Memory B cell (primary cell): Measurements from ENCODE around the gene AKR1B1.
"Not testable (repeated sequence)": the region's sequence is repeated elsewhere in the genome, so short reads cannot be mapped to it uniquely, and the experiment has no call there.

Source experiments
- ATAC-seq: fragments of 150-1000 bp; cut with Tn5 transposase; 2 replicates; pipeline ENCODE4 v1.10.0; 2021; ENCODE audit warnings: low read depth, mild to moderate bottlenecking, moderate library complexity
- DNase-seq, 2 donors: peaks; one replicate each; pipeline ENCODE4 v3.0.0; 2022; ENCODE audit warnings: low spot score in 2 of 2
- H3K27ac Mint-ChIP-seq: one replicate; pipeline ENCODE4 v1.8.0; 2022; ENCODE audit warnings: mild to moderate bottlenecking, moderate library complexity, mixed read lengths
- H3K27me3 Mint-ChIP-seq: one replicate; pipeline ENCODE4 v1.8.0; 2022; ENCODE audit warnings: mixed read lengths
- H3K36me3 Mint-ChIP-seq: one replicate; pipeline ENCODE4 v1.8.0; 2022; ENCODE audit warnings: mild to moderate bottlenecking, mixed read lengths
- H3K4me1 Mint-ChIP-seq: one replicate; pipeline ENCODE4 v1.8.0; 2022; ENCODE audit warnings: mixed read lengths
- H3K4me3 Mint-ChIP-seq: one replicate; pipeline ENCODE4 v1.8.0; 2022; ENCODE audit warnings: mild to moderate bottlenecking, moderate library complexity, mixed read lengths
- H3K9me3 Mint-ChIP-seq: one replicate; pipeline ENCODE4 v1.8.0; 2022; ENCODE audit warnings: mixed read lengths

The AKR1B1 gene

GRCh38 chr7:134458806-134459698 lies at the start of gene AKR1B1:
AKR1B1 (minus strand) TSS chr7:134459100; CDS start chr7:134459062, 38 bp downstream.
- H3K9me3 Mint-ChIP-seq, result peaks cover 1% of the 10 kb centered on the region
- H3K36me3 Mint-ChIP-seq, result peaks cover 2% of the 10 kb centered on the region
- no peaks in the 10 kb centered on the region for H3K27me3 Mint-ChIP-seq
- peaks cover 29% of the 10 kb centered on the region for H3K4me1 Mint-ChIP-seq
- peak within 1 kb of the TSS; percentile 92 for H3K4me3 Mint-ChIP-seq
- ATAC-seq (peak; percentile 90), DNase-seq (peak; percentile 84)
- peak within 1 kb of the TSS; percentile 82 for H3K27ac Mint-ChIP-seq

- peaks cover 2% of the 10 kb centered on the region for H3K27me3 Mint-ChIP-seq
- DNase-seq, result no peak
- no peak overlapping the region for H3K27ac Mint-ChIP-seq
- no peak overlapping the region for H3K4me3 Mint-ChIP-seq
- no peaks in the 10 kb centered on the region for H3K4me1 Mint-ChIP-seq
- no peaks in the 10 kb centered on the region for H3K9me3 Mint-ChIP-seq
- no peak for ATAC-seq
- no peaks in the 10 kb centered on the region for H3K36me3 Mint-ChIP-seq
Measured at GRCh38 chr7:134505856-134506255, 47.0 kb upstream of the AKR1B1 start.

- no peak overlapping the region for H3K27ac Mint-ChIP-seq
- DNase-seq (no peak), ATAC-seq (no peak)
- no peaks in the 10 kb centered on the region for H3K9me3 Mint-ChIP-seq
- no peak overlapping the region for H3K4me3 Mint-ChIP-seq
- peaks cover 2% of the 10 kb centered on the region for H3K27me3 Mint-ChIP-seq
- H3K4me1 Mint-ChIP-seq, result no peaks in the 10 kb centered on the region
- H3K36me3 Mint-ChIP-seq, result no peaks in the 10 kb centered on the region
Measured at GRCh38 chr7:134504660-134505164, 45.8 kb upstream of the AKR1B1 start.

DNA sequence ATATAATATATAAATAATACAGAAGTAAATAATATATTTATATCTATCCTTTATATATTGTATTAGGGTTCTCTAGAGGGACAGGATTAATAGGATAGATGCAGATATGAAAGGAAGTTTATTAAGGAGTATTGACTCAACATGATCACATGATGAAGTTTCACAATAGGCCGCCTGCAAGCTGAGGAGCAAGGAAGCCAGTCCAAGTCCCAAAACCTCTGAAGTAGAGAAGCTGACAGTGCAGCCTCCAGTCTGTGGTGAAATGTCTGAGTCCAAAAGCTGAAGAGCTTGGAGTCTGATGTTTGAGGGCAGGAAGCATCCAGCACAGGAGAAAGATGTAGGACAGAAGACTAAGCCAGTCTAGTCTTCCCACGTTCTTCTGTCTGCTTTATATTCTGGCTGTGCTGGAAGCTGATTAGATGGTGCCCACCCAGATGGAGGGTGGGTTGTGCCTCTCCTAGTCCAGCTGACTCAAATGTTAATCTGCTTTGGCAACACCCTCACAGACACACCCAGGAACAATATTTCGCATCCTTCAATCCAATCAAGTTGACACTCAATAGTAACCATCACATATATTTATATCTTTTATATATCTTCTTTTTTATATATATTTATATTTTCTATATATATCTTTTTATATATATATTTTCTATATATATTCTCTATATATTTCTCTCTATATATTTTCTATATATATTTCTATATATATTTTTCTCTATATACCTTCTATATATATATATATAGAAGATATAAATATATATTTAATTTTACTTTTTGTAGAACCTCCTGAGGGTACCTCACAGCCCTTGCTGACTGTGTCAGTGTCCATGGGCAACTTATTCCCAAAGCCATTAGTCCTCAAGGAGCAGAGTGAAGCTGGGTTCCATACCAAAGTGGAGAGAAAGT lies 43.8 kb upstream of the AKR1B1 start:
- Mint-ChIP-seq H3K4me1 (no peaks in the 10 kb centered on the region), H3K27me3 (peaks cover 4% of the 10 kb centered on the region), H3K36me3 (no peaks in the 10 kb centered on the region), H3K27ac (no peak overlapping the region), H3K9me3 (no peaks in the 10 kb centered on the region), H3K4me3 (no peak overlapping the region)
- ATAC-seq (no peak), DNase-seq (no peak)

- no peak overlapping the region for H3K4me3 Mint-ChIP-seq
Measured at GRCh38 chr7:134500982-134501381, 42.1 kb upstream of the AKR1B1 start.

DNA sequence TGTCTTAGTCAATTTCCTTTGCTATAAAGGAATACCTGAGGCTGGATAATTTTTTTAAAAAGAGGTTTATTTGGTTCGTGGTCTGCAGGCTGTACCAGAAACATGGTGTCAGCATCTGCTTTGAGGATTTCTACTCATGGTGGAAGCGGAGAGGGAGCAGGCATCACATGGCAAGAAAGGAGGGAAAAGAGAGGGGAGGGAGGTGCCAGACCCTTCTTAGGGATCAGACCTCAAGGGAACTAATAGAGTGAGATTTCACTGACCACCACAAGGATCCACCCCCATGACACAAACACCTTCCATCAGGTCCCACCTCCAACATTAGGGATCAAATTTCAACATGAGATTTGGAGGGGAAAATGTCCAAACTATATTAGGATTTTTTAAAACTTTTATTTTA lies 41.5 kb upstream of the AKR1B1 start:
- no peak for ATAC-seq
- no peaks in the 10 kb centered on the region for H3K36me3 Mint-ChIP-seq
- peaks cover 5% of the 10 kb centered on the region for H3K27me3 Mint-ChIP-seq
- H3K27ac Mint-ChIP-seq, result no peak overlapping the region
- DNase-seq, result no peak
- H3K4me3 Mint-ChIP-seq, result no peak overlapping the region
- H3K4me1 Mint-ChIP-seq, result no peaks in the 10 kb centered on the region
- H3K9me3 Mint-ChIP-seq, result no peaks in the 10 kb centered on the region

More at GRCh38 chr7:134500982-134501381, 42.1 kb upstream of the AKR1B1 start:
- no peak overlapping the region for H3K27ac Mint-ChIP-seq
- DNase-seq, result no peak
- H3K9me3 Mint-ChIP-seq, result no peaks in the 10 kb centered on the region
- H3K36me3 Mint-ChIP-seq, result no peaks in the 10 kb centered on the region
- H3K4me1 Mint-ChIP-seq, result no peaks in the 10 kb centered on the region
- ATAC-seq, result no peak
- H3K27me3 Mint-ChIP-seq, result peaks cover 4% of the 10 kb centered on the region

GRCh38 chr7:134495546-134495945 lies 36.6 kb upstream of the AKR1B1 start:
- H3K27ac Mint-ChIP-seq, result no peak overlapping the region
- no peak overlapping the region for H3K4me3 Mint-ChIP-seq
- no peaks in the 10 kb centered on the region for H3K4me1 Mint-ChIP-seq
- H3K9me3 Mint-ChIP-seq, result no peaks in the 10 kb centered on the region
- DNase-seq (no peak), ATAC-seq (no peak)
- peaks cover 7% of the 10 kb centered on the region for H3K27me3 Mint-ChIP-seq
- no peaks in the 10 kb centered on the region for H3K36me3 Mint-ChIP-seq

- H3K36me3 Mint-ChIP-seq, result no peaks in the 10 kb centered on the region
- no peak for ATAC-seq
- no peak for DNase-seq
- H3K4me1 Mint-ChIP-seq, result no peaks in the 10 kb centered on the region
- H3K9me3 Mint-ChIP-seq, result no peaks in the 10 kb centered on the region
- H3K27ac Mint-ChIP-seq, result no peak overlapping the region
- H3K27me3 Mint-ChIP-seq, result peaks cover 5% of the 10 kb centered on the region
- no peak overlapping the region for H3K4me3 Mint-ChIP-seq
Measured at GRCh38 chr7:134493091-134493490, 34.2 kb upstream of the AKR1B1 start.

DNA sequence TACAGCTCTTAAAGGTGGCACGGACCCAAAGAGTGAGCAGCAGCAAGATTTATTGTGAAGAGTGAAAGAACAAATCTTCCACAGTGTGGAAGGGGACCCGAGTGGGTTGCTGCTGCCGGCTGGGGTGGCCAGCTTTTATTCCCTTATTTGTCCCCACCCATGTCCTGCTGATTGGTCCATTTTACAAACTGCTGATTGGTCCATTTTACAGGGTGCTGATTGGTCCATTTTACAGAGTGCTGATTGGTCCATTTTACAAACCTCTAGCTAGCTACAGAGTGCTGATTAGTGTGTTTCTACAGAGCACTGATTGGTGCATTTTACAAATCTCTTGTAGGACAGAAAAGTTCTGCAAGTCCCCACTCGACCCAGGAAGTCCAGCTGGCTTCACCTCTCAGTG lies 28.8 kb upstream of the AKR1B1 start:
- ATAC-seq, H3K4me1 Mint-ChIP-seq, H3K4me3 Mint-ChIP-seq, H3K9me3 Mint-ChIP-seq, H3K36me3 Mint-ChIP-seq, H3K27ac Mint-ChIP-seq, DNase-seq: not testable (repeated sequence)
- H3K27me3 Mint-ChIP-seq, result peaks cover 11% of the 10 kb centered on the region

GRCh38 chr7:134485203-134485602 lies 26.3 kb upstream of the AKR1B1 start:
- H3K9me3 Mint-ChIP-seq, result no peaks in the 10 kb centered on the region
- no peak overlapping the region for H3K4me3 Mint-ChIP-seq
- no peaks in the 10 kb centered on the region for H3K4me1 Mint-ChIP-seq
- ATAC-seq, result no peak
- H3K27ac Mint-ChIP-seq, result no peak overlapping the region
- H3K27me3 Mint-ChIP-seq, result peaks cover 6% of the 10 kb centered on the region
- no peaks in the 10 kb centered on the region for H3K36me3 Mint-ChIP-seq
- DNase-seq, result no peak

- Mint-ChIP-seq H3K4me1 (no peaks in the 10 kb centered on the region), H3K9me3 (no peaks in the 10 kb centered on the region), H3K4me3 (no peak overlapping the region), H3K27ac (no peak overlapping the region), H3K27me3 (peaks cover 10% of the 10 kb centered on the region), H3K36me3 (no peaks in the 10 kb centered on the region)
- DNase-seq, result no peak
- no peak for ATAC-seq
Measured at GRCh38 chr7:134483296-134483695, 24.4 kb upstream of the AKR1B1 start.

GRCh38 chr7:134482858-134483257 lies 24.0 kb upstream of the AKR1B1 start:
- no peak for ATAC-seq
- no peak overlapping the region for H3K4me3 Mint-ChIP-seq
- H3K27me3 Mint-ChIP-seq, result peaks cover 10% of the 10 kb centered on the region
- H3K36me3 Mint-ChIP-seq, result no peaks in the 10 kb centered on the region
- DNase-seq, result no peak
- H3K4me1 Mint-ChIP-seq, result no peaks in the 10 kb centered on the region
- no peak overlapping the region for H3K27ac Mint-ChIP-seq
- H3K9me3 Mint-ChIP-seq, result no peaks in the 10 kb centered on the region

GRCh38 chr7:134481167-134481566 lies 22.3 kb upstream of the AKR1B1 start:
- Mint-ChIP-seq H3K36me3 (no peaks in the 10 kb centered on the region), H3K9me3 (no peaks in the 10 kb centered on the region), H3K27me3 (peaks cover 10% of the 10 kb centered on the region), H3K4me3 (no peak overlapping the region), H3K27ac (no peak overlapping the region), H3K4me1 (no peaks in the 10 kb centered on the region)
- ATAC-seq (no peak), DNase-seq (no peak)

DNA sequence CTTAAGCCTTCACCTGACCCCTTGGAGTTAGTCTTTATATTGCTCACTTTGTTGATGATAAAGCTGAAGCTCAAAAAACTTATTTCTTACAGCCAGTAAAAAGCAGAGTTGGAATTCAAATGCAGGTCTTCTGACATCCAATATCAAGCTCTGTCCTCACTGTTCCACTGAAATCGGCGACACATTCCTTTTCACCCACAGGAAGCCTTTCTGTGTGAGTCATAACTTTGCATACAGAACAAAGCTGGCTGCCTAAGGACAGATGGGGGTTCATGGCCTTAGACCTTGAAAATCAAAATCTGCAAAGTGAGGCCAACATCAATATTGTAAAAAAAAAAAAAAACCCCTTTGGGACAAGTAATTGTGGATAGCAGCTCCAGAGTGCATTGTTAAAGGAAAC lies 21.8 kb upstream of the AKR1B1 start:
- no peak overlapping the region for H3K27ac Mint-ChIP-seq
- H3K36me3 Mint-ChIP-seq, result no peaks in the 10 kb centered on the region
- H3K4me1 Mint-ChIP-seq, result no peaks in the 10 kb centered on the region
- no peaks in the 10 kb centered on the region for H3K9me3 Mint-ChIP-seq
- ATAC-seq (no peak), DNase-seq (no peak)
- no peak overlapping the region for H3K4me3 Mint-ChIP-seq
- H3K27me3 Mint-ChIP-seq, result peaks cover 10% of the 10 kb centered on the region
